Upper lobe of right lung (tissue), 1 donor: ENCODE measurements around the gene PPIA. TPM values are rescaled to one million over a fixed set of nuclear protein-coding genes. Genes with fewer than 3 reads are reported as not detected.
"Not testable (repeated sequence)": the region's sequence is repeated elsewhere in the genome, so short reads cannot be mapped to it uniquely, and the experiment has no call there.

Source experiments
- ATAC-seq: fragments of 200-7000 bp; cut with Tn5 transposase; one replicate; pipeline ENCODE4 v1.9.1; 2020; ENCODE audit warnings: mild to moderate bottlenecking, moderate library complexity
- DNase-seq: peaks from one replicate; pipeline ENCODE4 v3.0.0-alpha.2; 2020
- H3K27ac ChIP-seq: fragments of 200-600 bp; one replicate; pipeline ENCODE4 v1.8.0; 2022
- H3K27me3 ChIP-seq: fragments of 200-600 bp; one replicate; pipeline ENCODE4 v1.8.0; 2022; ENCODE audit warnings: mild to moderate bottlenecking
- H3K36me3 ChIP-seq: fragments of 200-600 bp; one replicate; pipeline ENCODE4 v1.8.0; 2022
- H3K4me1 ChIP-seq: fragments of 200-600 bp; one replicate; pipeline ENCODE4 v1.8.0; 2022
- H3K4me3 ChIP-seq: fragments of 200-600 bp; one replicate; pipeline ENCODE4 v1.8.0; 2022; ENCODE audit warnings: mild to moderate bottlenecking
- H3K9me3 ChIP-seq: fragments of 200-600 bp; one replicate; pipeline ENCODE4 v1.8.0; 2022
- CTCF ChIP-seq: fragments of 200-600 bp; IDR thresholded peaks from one replicate; pipeline ENCODE4 v1.8.0; 2022; ENCODE audit warnings: antibody characterized with exemption
- intact Hi-C: fragments of 100-400 bp; cut with DNase I; formaldehyde crosslinking; loops from one replicate; pipeline ENCODE4 v1.11.0; 2022
- total RNA-seq: library from RNA; stranded (reverse); fragmentation: NEBNext Ultra II Directional; extraction: Animal tissue kit (Norgen Biotek cat#: 25700); gene quantifications from one replicate; pipeline ENCODE4 v1.2.1, GENCODE V29; 2021
- donor health status: DM: no; HTN: yes; CAD: no; lungs with severe emphysema.

Gene PPIA
- total RNA-seq, 1 donor from 2014 or later, result 970 TPM

GRCh38 chr7:44769376-44769775, 27.1 kb upstream of the PPIA start:
- Histone ChIP-seq H3K9me3 (no peaks in the 10 kb centered on the region), H3K27me3 (no peaks in the 10 kb centered on the region), H3K36me3 (peaks cover 36% of the 10 kb centered on the region), H3K27ac (peak overlapping the region; percentile 58), H3K4me3 (no peak overlapping the region), H3K4me1 (peaks cover 35% of the 10 kb centered on the region)
- intact Hi-C loops, result no loop called here
- ATAC-seq (no peak), DNase-seq (no peak)
- no peak for TF ChIP-seq CTCF

DNA sequence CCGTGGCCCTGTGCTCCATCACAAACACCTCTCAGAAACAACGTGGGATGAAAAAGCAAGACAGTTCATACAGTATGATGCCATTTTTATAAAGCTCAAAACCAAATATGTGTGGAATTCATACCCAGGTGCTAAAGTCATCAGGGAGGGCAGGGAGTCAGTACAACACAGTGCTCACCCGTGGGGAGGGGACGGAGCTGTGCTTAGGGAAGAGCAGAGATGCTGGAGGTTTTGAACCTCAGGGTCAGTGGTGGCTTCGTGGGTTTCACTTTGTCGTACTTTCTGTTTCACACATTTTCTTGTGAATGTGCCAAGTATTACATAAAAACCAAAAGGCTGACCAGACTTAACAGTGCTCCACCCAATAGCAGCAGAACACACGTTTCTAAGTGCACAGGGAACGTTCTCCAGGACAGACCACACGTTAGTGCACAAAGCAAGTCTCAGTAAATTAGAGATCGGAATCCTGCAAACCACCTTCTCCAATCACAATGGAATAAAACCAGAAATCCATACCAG, 26.6 kb upstream of the PPIA start:
- no peaks in the 10 kb centered on the region for H3K27me3 ChIP-seq
- intact Hi-C loops, result no loop called here
- no peak overlapping the region for H3K4me3 ChIP-seq
- TF ChIP-seq CTCF, result no peak
- ATAC-seq (peak; percentile 71), DNase-seq (no peak)
- H3K9me3 ChIP-seq, result no peaks in the 10 kb centered on the region
- H3K27ac ChIP-seq, result peak overlapping the region; percentile 58
- H3K36me3 ChIP-seq, result peaks cover 31% of the 10 kb centered on the region
- peaks cover 35% of the 10 kb centered on the region for H3K4me1 ChIP-seq

DNA sequence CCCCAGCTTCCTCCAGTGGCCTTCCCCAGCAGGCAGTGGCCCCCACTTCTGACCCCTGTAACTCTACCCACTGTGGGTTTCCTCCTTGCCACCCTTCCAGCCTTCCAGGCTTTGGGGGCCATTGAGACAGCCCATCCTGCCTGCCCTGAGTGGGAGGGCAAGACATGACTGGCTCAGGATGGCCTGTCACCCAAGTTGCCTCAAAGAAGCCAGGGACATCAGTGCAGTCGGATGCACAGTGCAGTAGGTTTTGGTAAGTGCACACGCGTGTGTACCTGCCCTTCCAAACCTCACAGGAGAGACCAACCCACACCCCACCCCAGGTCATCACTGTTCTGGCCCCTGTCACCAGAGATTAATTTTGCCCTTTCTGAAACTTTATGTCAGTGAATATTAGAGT, 25.1 kb upstream of the PPIA start:
- Histone ChIP-seq H3K27ac (no peak overlapping the region), H3K27me3 (no peaks in the 10 kb centered on the region), H3K4me3 (no peak overlapping the region), H3K4me1 (peaks cover 35% of the 10 kb centered on the region), H3K36me3 (peaks cover 16% of the 10 kb centered on the region), H3K9me3 (no peaks in the 10 kb centered on the region)
- no peak for ATAC-seq
- DNase-seq, result no peak
- no peak for TF ChIP-seq CTCF
- intact Hi-C loops, result no loop called here

DNA sequence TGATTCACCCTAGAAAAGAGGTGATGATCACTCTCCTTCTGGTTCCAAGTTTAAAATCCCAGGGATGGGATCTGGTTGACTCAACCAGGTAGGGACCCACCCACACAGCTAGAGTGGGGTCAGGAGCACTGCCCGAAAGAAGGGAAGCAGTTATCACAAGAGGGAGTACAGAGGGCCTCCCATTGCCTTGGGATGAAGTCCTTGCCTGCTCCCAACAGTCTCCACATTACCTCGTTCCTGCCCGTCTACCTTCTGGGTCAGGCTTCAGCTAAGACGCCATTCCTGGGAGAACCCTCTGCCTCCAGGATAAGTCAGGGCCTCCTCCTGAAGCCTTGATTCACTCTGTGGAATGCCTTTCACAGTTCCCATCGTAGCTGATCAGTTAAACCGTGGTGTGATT, 24.0 kb upstream of the PPIA start:
- no peak for TF ChIP-seq CTCF
- Histone ChIP-seq H3K4me3 (no peak overlapping the region), H3K9me3 (no peaks in the 10 kb centered on the region), H3K36me3 (peaks cover 5% of the 10 kb centered on the region), H3K27ac (no peak overlapping the region), H3K27me3 (no peaks in the 10 kb centered on the region), H3K4me1 (peaks cover 34% of the 10 kb centered on the region)
- ATAC-seq (no peak), DNase-seq (no peak)
- intact Hi-C loops, result no loop called here

DNA sequence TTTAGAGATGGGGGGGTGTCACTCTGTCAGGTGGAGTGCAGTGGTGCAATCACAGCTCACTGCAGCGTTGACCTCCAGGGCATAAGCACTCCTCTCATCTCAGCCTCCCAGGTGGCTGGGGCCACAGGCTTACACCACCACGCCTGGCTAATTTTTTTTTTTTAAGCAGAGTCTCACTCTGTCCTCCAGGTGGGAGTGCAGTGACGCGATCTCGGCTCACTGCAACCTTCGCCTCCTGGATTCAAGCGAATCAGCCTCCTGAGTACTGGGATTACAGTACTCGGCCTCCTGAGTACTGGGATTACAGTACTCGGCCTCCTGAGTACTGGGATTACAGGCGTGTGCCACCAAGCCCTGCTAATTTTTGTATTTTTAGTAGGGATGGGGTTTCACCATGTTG, 23.6 kb upstream of the PPIA start:
- intact Hi-C loops, result no loop called here
- no peak for DNase-seq
- no peak for TF ChIP-seq CTCF

GRCh38 chr7:44774486-44774885, 22.0 kb upstream of the PPIA start:
- intact Hi-C loops, H3K36me3 ChIP-seq: not testable (repeated sequence)

More for the DNA sequence above, 23.6 kb upstream of the PPIA start:
- ATAC-seq, result no peak
- H3K27me3 ChIP-seq, result no peaks in the 10 kb centered on the region
- no peak overlapping the region for H3K4me3 ChIP-seq
- H3K9me3 ChIP-seq, result no peaks in the 10 kb centered on the region
- peaks cover 1% of the 10 kb centered on the region for H3K36me3 ChIP-seq
- H3K27ac ChIP-seq, result no peak overlapping the region
- peaks cover 30% of the 10 kb centered on the region for H3K4me1 ChIP-seq

More at GRCh38 chr7:44774486-44774885, 22.0 kb upstream of the PPIA start:
- not testable (repeated sequence) for ATAC-seq, DNase-seq, H3K27me3 ChIP-seq, H3K4me3 ChIP-seq, H3K9me3 ChIP-seq, H3K27ac ChIP-seq
- H3K4me1 ChIP-seq, result peaks cover 14% of the 10 kb centered on the region
